HepG2 (cell line): ENCODE measurements around the gene FDXACB1. TPM values are rescaled to one million over a fixed set of nuclear protein-coding genes. Genes with fewer than 3 reads are reported as not detected.

Source experiments
- CBX1 ChIP-seq: IDR thresholded peaks from one replicate; pipeline ENCODE4 v1.6.1; 2016; ENCODE audit warnings: antibody characterized with exemption, low read depth
- CENPT ChIP-seq: sonication (generic); formaldehyde crosslinking; IDR thresholded peaks from 2 replicates; pipeline ENCODE4 v1.8.0; 2022; ENCODE audit warnings: low read depth, mild to moderate bottlenecking, moderate library complexity, missing genetic modification reagents
- HOXA3 ChIP-seq: sonication (generic); formaldehyde crosslinking; IDR thresholded peaks from 2 replicates; pipeline ENCODE4 v1.5.0; 2020; ENCODE audit warnings: missing genetic modification reagents
- IRF9 ChIP-seq: sonication (generic); formaldehyde crosslinking; IDR thresholded peaks from 2 replicates; pipeline ENCODE4 v1.8.0; 2022; ENCODE audit warnings: missing genetic modification reagents, mild to moderate bottlenecking, borderline replicate concordance
- MIXL1 ChIP-seq: IDR thresholded peaks from 2 replicates; pipeline ENCODE4 v1.6.1; 2016
- POGK ChIP-seq: sonication (generic); formaldehyde crosslinking; conservative IDR thresholded peaks from 2 replicates; pipeline ENCODE4 v1.8.0; 2022; ENCODE audit warnings: mild to moderate bottlenecking, moderate library complexity, missing genetic modification reagents
- PRDM10 ChIP-seq: sonication (generic); formaldehyde crosslinking; IDR thresholded peaks from 2 replicates; pipeline ENCODE4 v1.4.0; 2020; ENCODE audit warnings: low read depth, missing genetic modification reagents
- RARA ChIP-seq: IDR thresholded peaks from 2 replicates; pipeline ENCODE4 v1.6.1; 2016; ENCODE audit warnings: missing genetic modification reagents, missing compliant biosample characterization
- TSC22D2 ChIP-seq: sonication (generic); formaldehyde crosslinking; IDR thresholded peaks from 2 replicates; pipeline ENCODE4 v1.5.1; 2020; ENCODE audit warnings: missing genetic modification reagents, mild to moderate bottlenecking, borderline replicate concordance
- ZBTB40 ChIP-seq, 2 experiments: fragments of 450-650 bp in 1 of 2; sonication (generic) in 1 of 2; formaldehyde crosslinking in 1 of 2; IDR thresholded peaks; 2 replicates each; pipeline versions ENCODE4 v1.6.1 to v1.8.0; 2016 to 2022; ENCODE audit warnings: antibody characterized with exemption in 1 of 2, mild to moderate bottlenecking in 1 of 2, missing genetic modification reagents in 1 of 2
- ZNF136 ChIP-seq: sonication (generic); formaldehyde crosslinking; IDR thresholded peaks from 2 replicates; pipeline ENCODE4 v1.8.1; 2022; ENCODE audit warnings: low read depth, mild to moderate bottlenecking, moderate library complexity, missing genetic modification reagents
- ZNF563 ChIP-seq: sonication (generic); formaldehyde crosslinking; IDR thresholded peaks from 2 replicates; pipeline ENCODE4 v1.8.0; 2022; ENCODE audit warnings: mild to moderate bottlenecking, moderate library complexity, missing genetic modification reagents
- polyA plus RNA-seq, 8 experiments: library from polyadenylated mRNA; depleted of rRNA in 3 of 8; stranded (reverse) in 7 of 8; unstranded in 1 of 8; fragments of >200 nt; fragmentation: Illumina TruSeq in 4 of 8; extraction: Trizol in 4 of 8; gene quantifications; 2 replicates each; pipeline versions ENCODE4 v1.2.1 to v1.2.3, GENCODE V29; 2011 to 2016; ENCODE audit warnings: low read depth in 4 of 8, missing spikeins in 1 of 8, mixed read lengths in 1 of 8; ENCODE audit not compliant: insufficient read depth in 1 of 8
- total RNA-seq, 5 experiments: library from RNA; depleted of rRNA; stranded (reverse); fragments of >200 nt; fragmentation: Illumina TruSeq; extraction: Trizol; gene quantifications; 2 replicates each; pipeline ENCODE4 v1.2.3, GENCODE V29; 2016; ENCODE audit warnings: low read depth in 1 of 5

Gene FDXACB1
- total and polyA plus RNA-seq, 2 of the 13 experiments (the other 11 are each of a cell fraction or from before 2014, with no cell fraction given): 1.1 to 3.4 TPM

GRCh38 chr11:111878849-111879636 is at the start of gene FDXACB1, which contains the start of gene CFAP68 (continued):
- TF ChIP-seq ZBTB40 (IDR thresholded peaks at IDR 0.05): no peak
- no peak for TF ChIP-seq ZBTB40 (CRISPR knock-in tag; IDR thresholded peaks at IDR 0.05)
- peak; percentile 34; the same call in 1 of the 2 replicates for TF ChIP-seq IRF9
- TF ChIP-seq CBX1: peak; percentile 79
- TF ChIP-seq MIXL1: no peak; the same call in 1 of the 2 replicates
- TF ChIP-seq TSC22D2: peak; percentile 22; the same call in 1 of the 2 replicates
- peak; percentile 83; the same call in 1 of the 2 replicates for TF ChIP-seq POGK (CRISPR knock-in tag)
- no peak for TF ChIP-seq CENPT
- peak; percentile 99 for TF ChIP-seq HOXA3 (CRISPR knock-in tag)
- TF ChIP-seq ZNF136 (CRISPR knock-in tag): no peak; the same call in 1 of the 2 replicates
- peak; percentile 40; the same call in 1 of the 2 replicates for TF ChIP-seq PRDM10 (CRISPR knock-in tag)
- peak; percentile 76 for TF ChIP-seq RARA (CRISPR knock-in tag)
- TF ChIP-seq ZNF563: no peak
